Right lobe of liver (tissue), 6 donors: ENCODE data around the gene SRGAP2B. TPM values are rescaled to one million over a fixed set of nuclear protein-coding genes. Genes with fewer than 3 reads are reported as not detected.
"Not testable (repeated sequence)": the region's sequence is repeated elsewhere in the genome, so short reads cannot be mapped to it uniquely, and the experiment has no call there.

ENCODE experiments used
- ATAC-seq, 4 donors: fragments of 200-7000 bp; cut with Tn5 transposase; one replicate each; pipeline ENCODE4 v1.9.1; 2020; ENCODE audit warnings: mild to moderate bottlenecking in 4 of 4, moderate library complexity in 4 of 4
- DNase-seq, 3 donors: peaks; one replicate each; pipeline ENCODE4 v3.0.0-alpha.2; 2020
- H3K27ac ChIP-seq, 3 donors: fragments of 200-600 bp; one replicate each; pipeline ENCODE4 v1.8.0; 2022
- H3K27me3 ChIP-seq, 2 donors: fragments of 200-600 bp; one replicate each; pipeline ENCODE4 v1.8.0; 2022
- H3K36me3 ChIP-seq, 4 donors: fragments of 200-600 bp; sonication (generic) in 1 of 4; one replicate each; pipeline versions ENCODE4 v1.5.1 to v1.8.0; 2017 to 2022; ENCODE audit warnings: control low read depth in 1 of 4
- H3K4me1 ChIP-seq, 4 donors: fragments of 200-600 bp; sonication (generic) in 1 of 4; one replicate each; pipeline versions ENCODE4 v1.5.1 to v1.8.0; 2017 to 2022; ENCODE audit warnings: control low read depth in 1 of 4
- H3K4me3 ChIP-seq, 3 donors: fragments of 200-600 bp; one replicate each; pipeline ENCODE4 v1.8.0; 2022
- H3K9me3 ChIP-seq, 4 donors: fragments of 200-600 bp; sonication (generic) in 1 of 4; one replicate each; pipeline versions ENCODE4 v1.5.1 to v1.8.0; 2017 to 2022; ENCODE audit warnings: control low read depth in 1 of 4
- WGBS: methylation state at CpG from one replicate; pipeline ENCODE4 v1.1.6; 2018; ENCODE audit warnings: low coverage, low lambda C conversion rate; ENCODE audit not compliant: insufficient coverage; ENCODE audit errors: missing lambda C conversion rate; 5-methylcytosine and 5-hydroxymethylcytosine counted together
- intact Hi-C, 2 donors: fragments of 100-400 bp; cut with DNase I; formaldehyde crosslinking; loops; one replicate each; pipeline versions ENCODE4 v1.11.2 to v1.14.1; 2022
- total RNA-seq, 6 experiments: library from RNA; depleted of rRNA in 2 of 6; stranded (reverse); fragments of >200 nt in 2 of 6; fragmentation: NEBNext Ultra II Directional in 3 of 6; extraction: Animal tissue kit (Norgen Biotek cat#: 25700) in 3 of 6; gene quantifications; one replicate each; pipeline versions ENCODE4 v1.1.0 to v1.2.4, GENCODE V29; 2016 to 2023
- donor health status: DM: no; HTN: yes; CAD: no.
- donor health status: DM: no; HTN: no; CAD: no.
- donor health status: DM: no; HTN: no; CAD: no.
- donor health status: DM: no; HTN: yes; CAD: no.
- donor health status: DM: no; HTN: yes; CAD: no.

Gene SRGAP2B
- total RNA-seq, 6 experiments from 2014 or later: 4.5 to 6.6 (median 6.1) TPM

DNA sequence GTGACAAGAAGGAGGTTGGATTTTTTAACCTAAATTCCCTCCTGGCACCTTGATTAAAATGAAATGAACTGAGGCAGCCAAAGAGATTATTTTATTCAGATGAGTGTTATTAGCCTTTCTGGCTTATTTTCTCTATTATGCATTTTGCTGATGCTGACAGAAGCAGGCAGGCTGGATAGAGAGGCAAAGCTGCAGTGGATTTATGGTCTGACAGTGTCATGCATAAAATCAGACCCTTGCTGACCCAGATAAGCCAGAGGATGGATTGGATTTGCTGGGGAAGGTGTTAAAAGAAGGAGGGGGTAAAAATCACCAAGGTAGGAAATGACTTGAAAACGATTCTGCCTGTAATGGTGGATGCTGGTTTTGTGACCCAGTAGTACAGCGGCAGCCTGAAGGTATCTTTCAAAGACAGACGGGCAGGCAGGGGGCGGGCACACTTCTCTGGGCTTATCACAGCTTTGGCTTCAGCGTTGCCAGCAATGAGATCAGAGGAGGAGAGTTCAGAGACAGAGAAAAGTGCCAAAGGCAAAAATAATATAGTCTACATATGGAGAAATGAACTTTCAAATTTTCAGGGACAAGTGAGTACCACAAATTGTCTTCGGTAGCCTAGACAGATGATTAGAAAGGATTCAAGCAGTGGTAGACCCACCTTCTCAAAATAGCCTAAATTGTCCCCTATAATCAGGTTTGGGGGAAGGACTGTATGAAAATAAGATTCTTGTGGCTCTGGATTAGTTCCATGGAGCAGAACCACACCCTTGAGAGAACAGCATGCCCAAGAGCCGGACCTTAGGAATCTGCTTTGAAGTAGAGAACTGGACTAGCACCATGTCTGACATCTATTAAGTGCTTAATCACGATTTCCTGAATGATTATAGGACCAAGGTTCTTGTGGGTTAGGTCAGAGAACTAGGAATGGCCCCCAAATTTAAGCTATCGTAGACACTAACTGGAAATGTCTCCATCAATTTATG lies 133.2 kb downstream of the SRGAP2B start:
- ATAC-seq, H3K4me3 ChIP-seq, H3K27me3 ChIP-seq, H3K4me1 ChIP-seq, intact Hi-C loops, H3K9me3 ChIP-seq, H3K36me3 ChIP-seq, DNase-seq, H3K27ac ChIP-seq: not testable (repeated sequence)
- WGBS: no CpG with 5 or more reads among the region's 9 CpGs

GRCh38 chr1:144960929-144961488 lies 134.1 kb downstream of the SRGAP2B start:
- H3K27me3 ChIP-seq, H3K27ac ChIP-seq, H3K4me3 ChIP-seq, H3K9me3 ChIP-seq, intact Hi-C loops, ATAC-seq, H3K36me3 ChIP-seq, DNase-seq, H3K4me1 ChIP-seq: not testable (repeated sequence)
- no CpG with 5 or more reads among the region's 4 CpGs for WGBS

- intact Hi-C loops, H3K4me3 ChIP-seq, H3K27ac ChIP-seq, H3K36me3 ChIP-seq, DNase-seq, H3K4me1 ChIP-seq, H3K27me3 ChIP-seq, H3K9me3 ChIP-seq: not testable (repeated sequence)
- ATAC-seq: peak in 3 of 4 donors; percentile 19 to 42 (median 26)
- no CpG with 5 or more reads among the region's 2 CpGs for WGBS
These were observed 146.7 kb downstream of the SRGAP2B start for GRCh38 chr1:144948390-144948789.

DNA sequence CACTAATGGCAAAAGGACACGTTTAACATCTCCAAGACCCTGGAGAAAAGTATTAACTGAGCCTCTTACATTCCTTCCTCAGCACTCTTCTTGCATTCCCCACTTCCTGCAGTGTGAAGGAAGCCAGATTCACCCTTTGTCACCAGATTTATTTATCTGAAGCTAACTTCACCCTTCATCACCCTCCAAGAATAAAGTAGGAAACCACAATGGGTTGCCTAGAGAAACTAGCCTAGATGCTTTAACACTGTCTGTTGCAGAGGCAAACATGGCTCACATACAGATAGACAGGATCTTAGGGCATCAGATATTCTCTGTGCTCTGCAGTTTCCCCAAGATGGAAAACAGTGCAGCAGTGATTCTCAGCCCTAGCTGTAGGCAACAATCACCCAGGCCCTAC lies 147.6 kb downstream of the SRGAP2B start:
- ATAC-seq, H3K27me3 ChIP-seq, intact Hi-C loops, DNase-seq, H3K9me3 ChIP-seq, H3K4me1 ChIP-seq, H3K27ac ChIP-seq, H3K36me3 ChIP-seq, H3K4me3 ChIP-seq: not testable (repeated sequence)
- WGBS: 50% methylated on average over 1 of the region's 1 CpG

- DNase-seq, intact Hi-C loops, H3K4me3 ChIP-seq, H3K9me3 ChIP-seq, ATAC-seq, H3K36me3 ChIP-seq, H3K27ac ChIP-seq, H3K4me1 ChIP-seq, H3K27me3 ChIP-seq: not testable (repeated sequence)
- no CpG with 5 or more reads among the region's 8 CpGs for WGBS
These were observed 148.3 kb downstream of the SRGAP2B start for GRCh38 chr1:144946525-144947480.

- no CpG with 5 or more reads among the region's 1 CpG for WGBS
These were observed 153.4 kb downstream of the SRGAP2B start for GRCh38 chr1:144941710-144942109.

DNA sequence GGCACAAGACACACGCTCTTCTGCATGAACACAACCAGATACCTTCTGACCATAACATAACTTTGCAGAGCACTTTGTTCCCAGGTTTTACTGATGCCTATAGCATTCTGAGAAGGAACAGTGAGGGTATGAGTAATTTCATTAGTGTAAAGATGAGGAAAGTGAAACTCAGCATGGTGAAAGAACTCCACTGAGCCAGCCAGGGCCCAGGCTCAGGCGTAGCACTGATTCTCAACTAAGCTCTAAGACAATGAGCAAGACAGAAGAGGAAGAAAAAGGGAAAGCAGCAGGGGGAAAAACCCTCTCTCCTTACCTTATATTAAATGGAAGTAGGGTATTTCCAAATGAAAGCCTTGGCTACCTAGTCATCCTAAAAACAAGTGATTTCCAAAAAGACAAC lies 155.1 kb downstream of the SRGAP2B start:
- H3K4me1 ChIP-seq, DNase-seq, H3K27me3 ChIP-seq, H3K9me3 ChIP-seq, intact Hi-C loops, H3K36me3 ChIP-seq, H3K27ac ChIP-seq, H3K4me3 ChIP-seq: not testable (repeated sequence)
- ATAC-seq: peak in 2 of 4 donors; percentile 33 to 37
- no CpG with 5 or more reads among the region's 2 CpGs for WGBS

More at GRCh38 chr1:144941710-144942109, 153.4 kb downstream of the SRGAP2B start:
- H3K4me3 ChIP-seq, H3K9me3 ChIP-seq, DNase-seq, H3K27me3 ChIP-seq, intact Hi-C loops, H3K4me1 ChIP-seq, H3K27ac ChIP-seq, H3K36me3 ChIP-seq: not testable (repeated sequence)
- peak in 1 of 4 donors; percentile 14 for ATAC-seq

GRCh38 chr1:144938627-144939026 lies 156.5 kb downstream of the SRGAP2B start:
- H3K36me3 ChIP-seq, H3K4me3 ChIP-seq, H3K9me3 ChIP-seq, H3K4me1 ChIP-seq, intact Hi-C loops, DNase-seq, H3K27ac ChIP-seq, H3K27me3 ChIP-seq: not testable (repeated sequence)
- peak in 1 of 4 donors; percentile 28 for ATAC-seq

GRCh38 chr1:144936186-144936732 lies 158.9 kb downstream of the SRGAP2B start:
- H3K27ac ChIP-seq, H3K9me3 ChIP-seq, H3K4me3 ChIP-seq, DNase-seq, H3K36me3 ChIP-seq, H3K4me1 ChIP-seq, ATAC-seq, H3K27me3 ChIP-seq, intact Hi-C loops: not testable (repeated sequence)
- WGBS: 100% methylated on average over 1 of the region's 4 CpGs

DNA sequence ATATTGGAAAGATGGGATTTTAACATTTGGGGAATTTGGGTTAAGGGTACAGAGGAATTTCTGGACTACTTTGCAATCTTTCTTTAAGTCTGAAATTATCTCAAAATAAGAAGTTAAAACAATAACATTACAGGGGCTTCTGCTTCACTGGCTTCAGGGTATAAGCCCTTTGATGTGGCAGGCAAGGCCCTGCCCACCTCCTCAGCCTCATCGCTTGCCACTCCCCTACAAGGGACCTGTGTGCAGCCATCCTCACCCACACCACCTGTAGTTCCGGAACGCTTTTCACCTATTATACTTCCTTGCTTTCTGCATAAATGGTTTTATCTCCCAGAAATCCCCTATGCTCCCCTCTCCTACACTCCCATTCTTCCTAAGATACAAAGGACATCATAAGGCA lies 159.8 kb downstream of the SRGAP2B start:
- H3K27me3 ChIP-seq, H3K27ac ChIP-seq, ATAC-seq, H3K36me3 ChIP-seq, intact Hi-C loops, H3K4me3 ChIP-seq, H3K9me3 ChIP-seq, H3K4me1 ChIP-seq, DNase-seq: not testable (repeated sequence)
- no CpG with 5 or more reads among the region's 3 CpGs for WGBS
